Neuron (in vitro differentiated cells): ENCODE data around the gene DST.
"Not testable (repeated sequence)": the region's sequence is repeated elsewhere in the genome, so short reads cannot be mapped to it uniquely, and the experiment has no call there.

Source experiments
- H2AFZ ChIP-seq: one replicate; pipeline ENCODE4 v1.6.1; 2013; ENCODE audit warnings: low read depth, mild to moderate bottlenecking, inconsistent platforms, low read length, moderate library complexity
- H3K27me3 ChIP-seq: one replicate; pipeline ENCODE4 v1.6.1; 2013; ENCODE audit warnings: low read length; ENCODE audit not compliant: insufficient read depth
- H3K36me3 ChIP-seq: one replicate; pipeline ENCODE4 v1.6.1; 2013; ENCODE audit warnings: low read length; ENCODE audit not compliant: insufficient read depth
- H3K4me1 ChIP-seq: one replicate; pipeline ENCODE4 v1.6.1; 2013; ENCODE audit warnings: low read length; ENCODE audit not compliant: insufficient read depth
- H3K4me3 ChIP-seq: 2 replicates; pipeline ENCODE4 v1.5.1; 2013; ENCODE audit warnings: mild to moderate bottlenecking, low read length, moderate library complexity
- H3K9me3 ChIP-seq: one replicate; pipeline ENCODE4 v1.6.1; 2013; ENCODE audit warnings: low read length

Gene DST

GRCh38 chr6:56572788-56573471, 69.8 kb downstream of the DST start:
- H3K4me1 ChIP-seq, result peaks cover 2% of the 10 kb centered on the region
- H3K9me3 ChIP-seq, result peaks cover 2% of the 10 kb centered on the region
- no peak overlapping the region for H3K4me3 ChIP-seq
- peaks cover 39% of the 10 kb centered on the region for H3K36me3 ChIP-seq
- no peak overlapping the region for H2AFZ ChIP-seq
- no peaks in the 10 kb centered on the region for H3K27me3 ChIP-seq

GRCh38 chr6:56571605-56572004, 71.1 kb downstream of the DST start:
- Histone ChIP-seq H2AFZ (no peak overlapping the region), H3K9me3 (peaks cover 2% of the 10 kb centered on the region), H3K27me3 (no peaks in the 10 kb centered on the region), H3K36me3 (peaks cover 31% of the 10 kb centered on the region), H3K4me3 (no peak overlapping the region), H3K4me1 (peaks cover 5% of the 10 kb centered on the region)

GRCh38 chr6:56570413-56571359, 72.0 kb downstream of the DST start:
- peaks cover 32% of the 10 kb centered on the region for H3K36me3 ChIP-seq
- no peak overlapping the region for H3K4me3 ChIP-seq
- H3K9me3 ChIP-seq, result peaks cover 2% of the 10 kb centered on the region
- H3K4me1 ChIP-seq, result peaks cover 3% of the 10 kb centered on the region
- H3K27me3 ChIP-seq, result no peaks in the 10 kb centered on the region
- no peak overlapping the region for H2AFZ ChIP-seq

GRCh38 chr6:56567501-56567900, 75.2 kb downstream of the DST start:
- Histone ChIP-seq H3K4me3 (no peak overlapping the region), H2AFZ (no peak overlapping the region), H3K4me1 (peaks cover 3% of the 10 kb centered on the region), H3K9me3 (peaks cover 2% of the 10 kb centered on the region), H3K36me3 (peaks cover 23% of the 10 kb centered on the region), H3K27me3 (no peaks in the 10 kb centered on the region)

- peaks cover 34% of the 10 kb centered on the region for H3K36me3 ChIP-seq
- H3K9me3 ChIP-seq, result not testable (repeated sequence)
Observed at GRCh38 chr6:56562730-56563129, 80.0 kb downstream of the DST start.

GRCh38 chr6:56556751-56557540, 85.7 kb downstream of the DST start:
- Histone ChIP-seq H3K4me3 (no peak overlapping the region), H3K36me3 (peaks cover 54% of the 10 kb centered on the region), H3K4me1 (peaks cover 23% of the 10 kb centered on the region)

More at GRCh38 chr6:56562730-56563129, 80.0 kb downstream of the DST start:
- not testable (repeated sequence) for H3K27me3 ChIP-seq, H3K4me1 ChIP-seq, H3K4me3 ChIP-seq, H2AFZ ChIP-seq

GRCh38 chr6:56555438-56555872, 87.2 kb downstream of the DST start:
- H2AFZ ChIP-seq, result no peak overlapping the region
- H3K9me3 ChIP-seq, result no peaks in the 10 kb centered on the region

More at GRCh38 chr6:56556751-56557540, 85.7 kb downstream of the DST start:
- Histone ChIP-seq H3K27me3 (no peaks in the 10 kb centered on the region), H2AFZ (no peak overlapping the region), H3K9me3 (no peaks in the 10 kb centered on the region)

GRCh38 chr6:56552187-56553130, 90.2 kb downstream of the DST start:
- Histone ChIP-seq H3K9me3 (no peaks in the 10 kb centered on the region), H3K4me3 (no peak overlapping the region), H2AFZ (no peak overlapping the region), H3K36me3 (peaks cover 36% of the 10 kb centered on the region), H3K4me1 (peaks cover 32% of the 10 kb centered on the region), H3K27me3 (no peaks in the 10 kb centered on the region)

More at GRCh38 chr6:56555438-56555872, 87.2 kb downstream of the DST start:
- Histone ChIP-seq H3K27me3 (no peaks in the 10 kb centered on the region), H3K4me3 (no peak overlapping the region), H3K36me3 (peaks cover 51% of the 10 kb centered on the region), H3K4me1 (peaks cover 27% of the 10 kb centered on the region)

- H3K4me3 ChIP-seq, result no peak overlapping the region
- no peaks in the 10 kb centered on the region for H3K27me3 ChIP-seq
- no peak overlapping the region for H2AFZ ChIP-seq
- peaks cover 31% of the 10 kb centered on the region for H3K4me1 ChIP-seq
- H3K9me3 ChIP-seq, result no peaks in the 10 kb centered on the region
- peaks cover 32% of the 10 kb centered on the region for H3K36me3 ChIP-seq
Observed at GRCh38 chr6:56551409-56552120, 91.1 kb downstream of the DST start.

GRCh38 chr6:56550301-56550700, 92.4 kb downstream of the DST start:
- H3K4me3 ChIP-seq, result no peak overlapping the region
- H3K4me1 ChIP-seq, result peaks cover 22% of the 10 kb centered on the region
- H3K36me3 ChIP-seq, result peaks cover 32% of the 10 kb centered on the region
- H3K27me3 ChIP-seq, result no peaks in the 10 kb centered on the region
- H3K9me3 ChIP-seq, result no peaks in the 10 kb centered on the region
- no peak overlapping the region for H2AFZ ChIP-seq

GRCh38 chr6:56549014-56549413, 93.7 kb downstream of the DST start:
- Histone ChIP-seq H2AFZ (no peak overlapping the region), H3K27me3 (no peaks in the 10 kb centered on the region), H3K4me1 (peaks cover 16% of the 10 kb centered on the region), H3K9me3 (no peaks in the 10 kb centered on the region), H3K4me3 (no peak overlapping the region), H3K36me3 (peaks cover 23% of the 10 kb centered on the region)
